Myocyte (in vitro differentiated cells): ENCODE results near the gene MLIP. TPM values are rescaled to one million over a fixed set of nuclear protein-coding genes. Genes with fewer than 3 reads are reported as not detected.

Experiments used
- total RNA-seq: library from RNA; depleted of rRNA; stranded (reverse); fragments of >200 nt; gene quantifications from 2 replicates; pipeline ENCODE4 v1.2.3, GENCODE V29; 2014

The MLIP gene
- total RNA-seq, 1 donor from 2014 or later = 18.3 TPM

Other genes with a start within 250 kb of the MLIP start
- 0.72 TPM in 1 of 2 replicates, not detected in the other for gene TINAG, start 197.0 kb downstream of the MLIP start, total RNA-seq